Measurements from ENCODE around the gene PDZRN3. TPM values are rescaled to one million over a fixed set of nuclear protein-coding genes. Genes with fewer than 3 reads are reported as not detected.

Gene PDZRN3
- total and polyA plus RNA-seq, 3 donors from 2014 or later = 15.8 to 30.8 (median 23.1) TPM

- no peaks in the 10 kb centered on the region for H3K36me3 ChIP-seq (ENCODE audit: low read depth, missing control alignments)
- no peak for DNase-seq
- WGBS, 2 donors = 90 to 94% methylated on average over 7 of the region's 7 CpGs
- no peaks in the 10 kb centered on the region for H3K9me3 ChIP-seq
- intact Hi-C loops (cut with DNase I; ENCODE audit: low total_unique reads) = no loop called here
- H3K27me3 ChIP-seq = no peaks in the 10 kb centered on the region
- H3K27ac ChIP-seq = no peak overlapping the region
- no peaks in the 10 kb centered on the region for H3K4me1 ChIP-seq
- no peak for TF ChIP-seq POLR2A (IDR thresholded peaks at IDR 0.05)
- TF ChIP-seq CTCF (IDR thresholded peaks at IDR 0.05) = no peak
- no peak overlapping the region for H3K4me3 ChIP-seq
Observed at GRCh38 chr3:73411545-73411944, 213.2 kb downstream of the PDZRN3 start.

- WGBS, 2 donors = 81% methylated on average over 10 of the region's 10 CpGs
Observed at GRCh38 chr3:73409138-73409763, 215.5 kb downstream of the PDZRN3 start.

GRCh38 chr3:73408634-73409033, 216.1 kb downstream of the PDZRN3 start:
- no peak overlapping the region for H3K27ac ChIP-seq
- 90 to 94% methylated on average over 10 of the region's 10 CpGs for WGBS, 2 donors
- intact Hi-C loops (cut with DNase I; ENCODE audit: low total_unique reads) = no loop called here
- no peaks in the 10 kb centered on the region for H3K36me3 ChIP-seq (ENCODE audit: low read depth, missing control alignments)
- no peak for DNase-seq
- H3K27me3 ChIP-seq = no peaks in the 10 kb centered on the region
- H3K4me3 ChIP-seq = no peak overlapping the region
- no peaks in the 10 kb centered on the region for H3K4me1 ChIP-seq
- H3K9me3 ChIP-seq = no peaks in the 10 kb centered on the region
- no peak for TF ChIP-seq CTCF (IDR thresholded peaks at IDR 0.05)

More at GRCh38 chr3:73409138-73409763, 215.5 kb downstream of the PDZRN3 start:
- Histone ChIP-seq H3K36me3 (ENCODE audit: low read depth, missing control alignments) (no peaks in the 10 kb centered on the region), H3K27me3 (no peaks in the 10 kb centered on the region), H3K27ac (no peak overlapping the region), H3K4me3 (no peak overlapping the region), H3K4me1 (no peaks in the 10 kb centered on the region), H3K9me3 (no peaks in the 10 kb centered on the region)
- DNase-seq = no peak
- no peak for TF ChIP-seq POLR2A (IDR thresholded peaks at IDR 0.05)
- no peak for TF ChIP-seq CTCF (IDR thresholded peaks at IDR 0.05)
- intact Hi-C loops (cut with DNase I; ENCODE audit: low total_unique reads) = no loop called here

- H3K27ac ChIP-seq = no peak overlapping the region
- 86 to 87% methylated on average over 2 of the region's 2 CpGs for WGBS, 2 donors
- no peaks in the 10 kb centered on the region for H3K4me1 ChIP-seq
- no peak overlapping the region for H3K4me3 ChIP-seq
- intact Hi-C loops (cut with DNase I; ENCODE audit: low total_unique reads) = no loop called here
- TF ChIP-seq POLR2A (IDR thresholded peaks at IDR 0.05) = no peak
- no peak for TF ChIP-seq CTCF (IDR thresholded peaks at IDR 0.05)
- no peak for DNase-seq
- H3K36me3 ChIP-seq (ENCODE audit: low read depth, missing control alignments) = no peaks in the 10 kb centered on the region
- H3K27me3 ChIP-seq = no peaks in the 10 kb centered on the region
- no peaks in the 10 kb centered on the region for H3K9me3 ChIP-seq
Observed at GRCh38 chr3:73407577-73407976, 217.2 kb downstream of the PDZRN3 start.

- Histone ChIP-seq H3K27me3 (no peaks in the 10 kb centered on the region), H3K4me1 (no peaks in the 10 kb centered on the region), H3K9me3 (no peaks in the 10 kb centered on the region), H3K4me3 (no peak overlapping the region), H3K36me3 (ENCODE audit: low read depth, missing control alignments) (no peaks in the 10 kb centered on the region), H3K27ac (no peak overlapping the region)
- intact Hi-C loops (cut with DNase I; ENCODE audit: low total_unique reads) = no loop called here
- DNase-seq = no peak
- TF ChIP-seq CTCF (IDR thresholded peaks at IDR 0.05) (no peak), POLR2A (IDR thresholded peaks at IDR 0.05) (no peak)
- WGBS, 2 donors = 52 to 55% methylated on average over 4 of the region's 4 CpGs
Observed at GRCh38 chr3:73405853-73406252, 218.9 kb downstream of the PDZRN3 start.
